22Rv1 (cell line): ENCODE measurements around the gene GPATCH8.

Experiments
- H3K27ac ChIP-seq: fragments of 450-650 bp; 2 replicates; pipeline ENCODE4 v1.5.1; 2017
- ZFX ChIP-seq: fragments of 450-650 bp; IDR thresholded peaks from 2 replicates; pipeline ENCODE4 v1.6.1; 2017; ENCODE audit warnings: antibody characterized with exemption, borderline replicate concordance
- TF ChIP-seq, protein P1 (sequence below): fragments of 450-650 bp; IDR thresholded peaks from 2 replicates; pipeline ENCODE4 v1.5.1; 2017; ENCODE audit warnings: mild to moderate bottlenecking

GPATCH8 gene

DNA sequence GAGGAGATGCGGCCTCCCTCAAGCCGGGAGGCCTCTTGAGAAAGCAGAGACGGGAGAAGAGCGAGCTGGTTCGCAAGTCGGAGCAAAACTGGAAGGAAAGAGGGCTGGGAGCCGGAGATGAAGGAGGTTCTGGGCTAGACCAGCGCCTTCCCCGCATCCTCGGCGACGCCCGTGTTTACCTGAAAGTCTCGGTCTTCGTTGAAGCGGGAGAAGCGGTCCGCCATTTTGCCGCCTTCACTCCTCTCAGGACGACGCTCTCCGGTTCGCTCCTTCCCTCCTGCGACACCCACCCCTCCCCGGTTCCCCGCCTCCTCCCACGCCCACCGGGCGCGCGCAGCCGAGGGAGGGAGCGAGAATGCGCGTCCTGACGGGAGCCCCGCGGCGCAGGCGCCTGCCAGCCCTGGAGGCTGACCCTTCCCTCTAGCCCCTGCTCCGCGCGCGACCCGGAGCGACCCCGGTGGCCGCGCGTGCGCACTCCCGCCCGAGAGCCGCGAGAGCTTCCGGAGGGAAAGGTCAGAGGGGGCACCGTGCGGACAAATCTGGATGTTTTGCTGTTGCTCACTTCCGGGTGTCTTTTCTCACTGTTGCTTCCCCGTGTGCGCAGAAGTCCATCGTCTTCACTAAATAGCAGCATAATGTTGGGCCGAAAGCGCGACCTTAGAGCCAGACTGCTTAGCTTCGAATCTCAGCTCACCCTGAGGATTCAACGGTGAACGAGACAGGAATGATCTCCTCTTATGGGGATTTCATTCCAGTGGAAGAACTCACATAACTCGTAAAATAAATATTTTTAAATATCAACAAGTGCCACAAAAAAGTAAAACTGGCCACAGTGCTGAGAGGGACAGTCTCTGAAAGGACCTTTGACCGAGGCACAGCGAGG, at the start of gene GPATCH8:
Gene GPATCH8 (minus strand): TSS at position 260 of the 883 bp plus-strand sequence. CDS start 36 bp downstream, at position 224.
- TF ChIP-seq ZFX, result no peak
- TF ChIP-seq, protein P1, sequence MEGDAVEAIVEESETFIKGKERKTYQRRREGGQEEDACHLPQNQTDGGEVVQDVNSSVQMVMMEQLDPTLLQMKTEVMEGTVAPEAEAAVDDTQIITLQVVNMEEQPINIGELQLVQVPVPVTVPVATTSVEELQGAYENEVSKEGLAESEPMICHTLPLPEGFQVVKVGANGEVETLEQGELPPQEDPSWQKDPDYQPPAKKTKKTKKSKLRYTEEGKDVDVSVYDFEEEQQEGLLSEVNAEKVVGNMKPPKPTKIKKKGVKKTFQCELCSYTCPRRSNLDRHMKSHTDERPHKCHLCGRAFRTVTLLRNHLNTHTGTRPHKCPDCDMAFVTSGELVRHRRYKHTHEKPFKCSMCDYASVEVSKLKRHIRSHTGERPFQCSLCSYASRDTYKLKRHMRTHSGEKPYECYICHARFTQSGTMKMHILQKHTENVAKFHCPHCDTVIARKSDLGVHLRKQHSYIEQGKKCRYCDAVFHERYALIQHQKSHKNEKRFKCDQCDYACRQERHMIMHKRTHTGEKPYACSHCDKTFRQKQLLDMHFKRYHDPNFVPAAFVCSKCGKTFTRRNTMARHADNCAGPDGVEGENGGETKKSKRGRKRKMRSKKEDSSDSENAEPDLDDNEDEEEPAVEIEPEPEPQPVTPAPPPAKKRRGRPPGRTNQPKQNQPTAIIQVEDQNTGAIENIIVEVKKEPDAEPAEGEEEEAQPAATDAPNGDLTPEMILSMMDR, result no peak

DNA sequence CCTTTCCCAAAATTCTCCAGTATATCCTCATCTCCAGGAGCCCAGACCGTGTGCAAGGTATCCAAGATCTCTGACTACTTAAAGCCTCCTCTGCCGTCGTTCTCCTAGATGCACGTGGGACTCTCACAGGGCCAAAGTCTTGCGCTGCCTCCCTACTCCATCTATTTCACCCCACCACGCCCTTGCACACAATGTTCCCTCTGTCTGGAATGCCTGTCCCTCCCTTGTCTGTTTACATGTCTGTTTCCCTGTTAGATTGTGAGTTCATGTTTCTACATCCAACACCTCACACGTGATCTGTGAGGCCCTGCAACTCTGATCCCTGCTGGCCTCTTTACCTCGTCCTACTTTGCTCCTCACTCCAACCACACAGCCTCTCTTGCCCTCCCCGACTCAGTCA, 49.2 kb upstream of the GPATCH8 start:
- TF ChIP-seq ZFX, result no peak
- TF ChIP-seq, protein P1, result no peak
- H3K27ac ChIP-seq, result no peak overlapping the region

More for the DNA sequence above, at the start of gene GPATCH8:
- H3K27ac ChIP-seq, result peak within 1 kb of the TSS; percentile 94

DNA sequence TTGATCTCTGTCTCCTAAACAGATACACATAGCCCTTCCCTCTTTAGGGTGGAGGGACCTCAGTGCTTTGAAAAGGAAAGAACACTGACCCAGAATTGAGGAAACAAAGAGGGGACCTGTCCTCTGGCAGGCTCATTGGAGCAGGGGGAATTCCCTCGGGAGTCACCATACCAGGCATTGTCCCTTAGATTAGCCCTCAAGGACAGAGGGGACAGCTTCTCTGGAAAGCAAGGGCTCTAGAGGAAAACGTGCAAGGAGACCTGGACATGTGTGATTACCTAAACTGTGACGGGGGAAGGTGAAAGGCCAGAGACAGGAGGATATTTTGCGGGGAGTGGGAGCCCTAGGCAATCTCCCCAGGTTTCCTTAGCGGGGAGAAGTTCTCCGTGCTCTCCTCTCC, 46.5 kb upstream of the GPATCH8 start:
- no peak for TF ChIP-seq ZFX
- TF ChIP-seq, protein P1, result no peak
- no peak overlapping the region for H3K27ac ChIP-seq

DNA sequence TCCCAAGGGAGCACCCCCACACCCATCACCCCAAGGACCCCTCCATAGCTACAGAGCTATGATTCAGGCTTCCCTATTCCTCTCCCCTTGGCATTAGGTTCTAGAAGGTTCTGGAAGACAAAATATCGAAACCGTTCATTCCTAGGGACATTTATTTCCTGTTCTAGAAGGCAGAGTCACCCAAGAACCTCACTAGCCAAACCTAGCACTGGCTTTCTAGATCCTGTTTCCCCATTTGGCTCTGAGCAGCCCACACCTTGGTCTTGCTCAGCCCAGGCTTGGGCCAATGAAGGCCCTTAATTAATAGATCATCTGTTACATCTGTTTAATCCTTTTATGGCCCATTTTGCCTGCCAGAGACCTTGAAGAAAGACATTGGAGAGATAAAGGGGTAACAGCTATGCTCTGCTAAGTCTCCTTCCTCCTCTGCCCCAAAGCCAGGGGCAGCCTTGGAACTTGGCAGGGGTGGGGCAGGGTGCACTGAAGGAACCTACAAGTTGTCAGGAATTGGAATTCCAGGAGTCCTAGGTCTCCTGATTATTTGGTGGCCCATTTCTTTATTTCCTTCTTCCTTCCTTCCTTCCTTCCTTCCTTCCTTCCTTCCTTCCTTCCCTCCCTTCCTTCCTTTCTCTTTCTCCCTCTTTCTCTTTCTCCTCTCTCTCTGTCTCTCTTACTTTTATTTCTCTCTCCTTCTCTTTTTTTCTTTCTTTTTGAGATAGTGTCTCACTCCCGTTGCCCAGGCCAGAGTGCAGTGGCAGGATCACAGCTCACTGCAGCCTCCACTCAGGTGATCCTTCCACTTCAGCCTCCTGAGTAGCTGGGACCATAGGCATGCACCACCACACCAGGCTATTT, 45.4 kb upstream of the GPATCH8 start:
- H3K27ac ChIP-seq, result no peak overlapping the region
- TF ChIP-seq ZFX, result no peak
- TF ChIP-seq, protein P1, result no peak

DNA sequence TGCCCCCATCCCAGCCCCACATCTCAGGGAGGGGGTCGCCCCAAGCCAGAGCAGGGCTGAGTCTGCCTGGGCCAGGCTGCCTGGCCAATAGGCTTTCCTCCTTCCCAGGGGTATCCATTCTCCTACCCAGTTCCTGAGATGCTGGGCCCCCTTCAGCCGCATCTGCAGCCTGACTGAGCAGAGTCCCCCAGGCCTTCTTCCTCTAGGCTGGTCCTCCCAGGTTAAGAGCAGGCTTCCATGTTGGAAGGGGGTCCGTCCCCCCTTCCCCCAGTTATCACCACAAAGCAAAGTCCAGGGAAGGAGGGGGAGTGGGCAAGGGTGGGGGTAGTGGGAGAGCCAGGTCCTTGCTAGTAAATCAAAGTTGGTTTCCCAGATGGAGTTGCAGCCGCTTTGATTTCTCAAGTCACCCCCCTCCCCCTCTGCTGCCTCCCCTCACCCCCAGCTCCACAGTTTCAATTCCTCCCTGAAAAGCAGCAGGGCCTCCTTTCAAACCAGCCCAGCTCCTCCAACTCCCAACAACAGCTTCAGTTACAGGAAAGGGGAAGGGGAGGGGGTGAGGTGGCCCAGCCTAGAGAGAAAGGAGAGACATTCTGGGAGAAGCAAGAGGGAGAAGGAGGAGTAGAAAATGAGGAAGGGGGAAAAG, 44.5 kb upstream of the GPATCH8 start:
- no peak for TF ChIP-seq ZFX
- TF ChIP-seq, protein P1, result no peak

DNA sequence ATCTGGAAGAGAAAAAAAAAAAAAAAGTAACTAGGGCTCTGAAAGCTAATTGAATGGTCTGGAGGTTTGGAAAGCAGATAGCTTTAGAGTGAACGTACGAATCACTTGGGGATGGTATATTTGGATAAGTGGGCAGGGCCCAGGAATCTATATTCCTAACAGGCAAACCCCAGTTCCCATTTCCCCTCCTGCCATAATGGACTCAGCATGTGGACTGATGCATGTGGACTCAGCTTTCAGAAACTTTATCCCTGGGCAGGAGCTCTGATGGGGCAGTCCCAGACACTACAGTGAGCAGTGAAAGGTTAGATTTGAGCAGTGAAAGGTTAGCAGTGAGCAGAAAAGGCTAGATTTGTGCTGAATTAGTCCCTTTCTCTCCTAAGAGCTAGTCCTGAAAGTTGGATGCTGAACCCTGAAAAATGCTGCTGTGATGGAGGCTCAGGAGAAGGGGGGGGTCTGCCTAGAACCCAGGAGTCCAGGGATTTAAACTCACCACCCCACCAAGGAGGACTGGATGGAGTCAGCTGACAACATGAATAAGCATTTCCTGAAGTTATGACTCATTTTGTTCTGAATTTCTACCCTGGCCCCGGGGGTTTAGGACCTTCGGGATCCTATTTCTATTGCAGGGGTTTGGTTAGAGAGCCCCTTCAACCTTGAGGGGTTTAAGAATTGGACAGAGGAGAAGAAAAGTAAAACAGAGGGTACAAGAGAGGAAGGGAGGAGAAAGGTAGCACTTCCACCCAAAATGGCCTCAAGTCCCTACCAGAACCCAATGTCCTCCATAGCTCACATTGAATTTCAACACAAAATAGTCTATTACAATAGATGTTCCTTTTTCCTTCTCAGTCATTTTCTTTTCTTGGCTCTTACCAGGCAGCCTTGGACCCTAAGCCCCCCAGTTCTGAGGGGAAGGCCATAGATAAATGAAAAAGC, 43.7 kb upstream of the GPATCH8 start:
- TF ChIP-seq, protein P1, result no peak
- TF ChIP-seq ZFX, result no peak
- no peak overlapping the region for H3K27ac ChIP-seq

More for the DNA sequence above, 44.5 kb upstream of the GPATCH8 start:
- no peak overlapping the region for H3K27ac ChIP-seq
